Stimulated activated memory B cell treated with anti-CD40 and anti-IgM and Interleukin-4, amounts not matched to agents 10 μg/mL and 1 μg/mL and 100 μg/mL, for 72 hours (primary cell): ENCODE measurements around the gene NCAPD3.

Experiments used
- ATAC-seq: fragments of 150-1000 bp; cut with Tn5 transposase; 2 replicates; pipeline ENCODE4 v1.10.0; 2021
- H3K27ac Mint-ChIP-seq: one replicate; pipeline ENCODE4 v1.8.0; 2022; ENCODE audit warnings: mild to moderate bottlenecking, mixed read lengths
- H3K27me3 Mint-ChIP-seq: one replicate; pipeline ENCODE4 v1.8.0; 2022; ENCODE audit warnings: mixed read lengths
- H3K36me3 Mint-ChIP-seq: one replicate; pipeline ENCODE4 v1.8.0; 2022; ENCODE audit warnings: mixed read lengths
- H3K4me1 Mint-ChIP-seq: one replicate; pipeline ENCODE4 v1.8.0; 2022; ENCODE audit warnings: mixed read lengths
- H3K4me3 Mint-ChIP-seq: one replicate; pipeline ENCODE4 v1.8.0; 2022; ENCODE audit warnings: mild to moderate bottlenecking, moderate library complexity, mixed read lengths
- H3K9me3 Mint-ChIP-seq: one replicate; pipeline ENCODE4 v1.8.0; 2022; ENCODE audit warnings: mixed read lengths

Gene NCAPD3, protein sequence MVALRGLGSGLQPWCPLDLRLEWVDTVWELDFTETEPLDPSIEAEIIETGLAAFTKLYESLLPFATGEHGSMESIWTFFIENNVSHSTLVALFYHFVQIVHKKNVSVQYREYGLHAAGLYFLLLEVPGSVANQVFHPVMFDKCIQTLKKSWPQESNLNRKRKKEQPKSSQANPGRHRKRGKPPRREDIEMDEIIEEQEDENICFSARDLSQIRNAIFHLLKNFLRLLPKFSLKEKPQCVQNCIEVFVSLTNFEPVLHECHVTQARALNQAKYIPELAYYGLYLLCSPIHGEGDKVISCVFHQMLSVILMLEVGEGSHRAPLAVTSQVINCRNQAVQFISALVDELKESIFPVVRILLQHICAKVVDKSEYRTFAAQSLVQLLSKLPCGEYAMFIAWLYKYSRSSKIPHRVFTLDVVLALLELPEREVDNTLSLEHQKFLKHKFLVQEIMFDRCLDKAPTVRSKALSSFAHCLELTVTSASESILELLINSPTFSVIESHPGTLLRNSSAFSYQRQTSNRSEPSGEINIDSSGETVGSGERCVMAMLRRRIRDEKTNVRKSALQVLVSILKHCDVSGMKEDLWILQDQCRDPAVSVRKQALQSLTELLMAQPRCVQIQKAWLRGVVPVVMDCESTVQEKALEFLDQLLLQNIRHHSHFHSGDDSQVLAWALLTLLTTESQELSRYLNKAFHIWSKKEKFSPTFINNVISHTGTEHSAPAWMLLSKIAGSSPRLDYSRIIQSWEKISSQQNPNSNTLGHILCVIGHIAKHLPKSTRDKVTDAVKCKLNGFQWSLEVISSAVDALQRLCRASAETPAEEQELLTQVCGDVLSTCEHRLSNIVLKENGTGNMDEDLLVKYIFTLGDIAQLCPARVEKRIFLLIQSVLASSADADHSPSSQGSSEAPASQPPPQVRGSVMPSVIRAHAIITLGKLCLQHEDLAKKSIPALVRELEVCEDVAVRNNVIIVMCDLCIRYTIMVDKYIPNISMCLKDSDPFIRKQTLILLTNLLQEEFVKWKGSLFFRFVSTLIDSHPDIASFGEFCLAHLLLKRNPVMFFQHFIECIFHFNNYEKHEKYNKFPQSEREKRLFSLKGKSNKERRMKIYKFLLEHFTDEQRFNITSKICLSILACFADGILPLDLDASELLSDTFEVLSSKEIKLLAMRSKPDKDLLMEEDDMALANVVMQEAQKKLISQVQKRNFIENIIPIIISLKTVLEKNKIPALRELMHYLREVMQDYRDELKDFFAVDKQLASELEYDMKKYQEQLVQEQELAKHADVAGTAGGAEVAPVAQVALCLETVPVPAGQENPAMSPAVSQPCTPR (N-terminal part only)

DNA sequence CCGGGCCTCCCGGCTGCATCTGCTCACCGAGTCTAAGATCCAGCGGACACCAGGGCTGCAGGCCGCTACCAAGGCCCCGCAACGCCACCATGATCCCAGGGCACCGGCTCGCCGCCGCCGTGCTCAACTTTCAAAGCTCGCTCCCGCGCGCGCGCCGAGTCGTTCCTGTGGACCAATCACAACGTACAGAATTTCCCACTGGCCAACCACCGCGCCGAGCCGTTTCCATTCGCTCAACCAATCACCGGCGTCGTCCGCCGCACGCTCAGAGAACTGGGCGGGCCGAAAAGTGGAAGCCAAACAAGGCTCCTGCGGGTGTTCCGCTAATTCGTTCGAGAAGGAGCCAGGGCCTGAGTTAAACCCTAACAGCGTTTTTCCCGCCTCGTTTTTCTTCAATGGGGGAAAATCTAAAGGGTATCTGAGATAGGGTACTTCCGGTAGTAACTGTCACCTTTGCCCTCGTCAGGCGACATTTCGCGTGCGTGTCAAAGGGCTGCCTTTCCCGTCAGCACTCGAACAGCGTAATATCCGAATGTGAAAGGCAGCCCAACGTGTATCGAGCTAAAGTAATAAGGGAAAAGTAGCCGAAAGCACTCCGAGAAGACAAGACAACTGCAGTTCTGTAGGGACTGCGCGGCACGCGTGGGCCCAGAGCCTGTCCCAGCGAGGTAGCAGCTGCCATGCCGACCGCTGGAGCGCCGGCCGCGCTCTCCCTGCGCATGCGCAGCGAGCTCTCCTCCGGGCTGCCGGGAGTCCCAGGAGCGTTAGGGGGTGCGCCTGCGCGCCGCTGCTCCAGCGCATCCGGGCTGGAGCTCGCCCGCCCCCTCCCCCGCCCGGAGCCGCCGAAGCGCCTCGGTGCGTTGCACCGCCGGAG lies at the start of gene NCAPD3, which contains the start of gene VPS26B:
TSS of gene NCAPD3 (minus strand) at position 132 of the 874 bp plus-strand sequence. CDS start at position 91, 41 bp downstream.
TSS of gene VPS26B (plus strand) at position 836 of the 874 bp plus-strand sequence. CDS start 452 bp downstream, outside the sequence.
- H3K36me3 Mint-ChIP-seq = peaks cover 11% of the 10 kb centered on the region
- peak within 1 kb of the TSS; percentile 93 for H3K27ac Mint-ChIP-seq
- H3K4me3 Mint-ChIP-seq = peak within 1 kb of the TSS; percentile 88
- H3K27me3 Mint-ChIP-seq = peaks cover 14% of the 10 kb centered on the region
- peaks cover 59% of the 10 kb centered on the region for H3K4me1 Mint-ChIP-seq
- H3K9me3 Mint-ChIP-seq = no peaks in the 10 kb centered on the region
- peak; percentile 92 for ATAC-seq

DNA sequence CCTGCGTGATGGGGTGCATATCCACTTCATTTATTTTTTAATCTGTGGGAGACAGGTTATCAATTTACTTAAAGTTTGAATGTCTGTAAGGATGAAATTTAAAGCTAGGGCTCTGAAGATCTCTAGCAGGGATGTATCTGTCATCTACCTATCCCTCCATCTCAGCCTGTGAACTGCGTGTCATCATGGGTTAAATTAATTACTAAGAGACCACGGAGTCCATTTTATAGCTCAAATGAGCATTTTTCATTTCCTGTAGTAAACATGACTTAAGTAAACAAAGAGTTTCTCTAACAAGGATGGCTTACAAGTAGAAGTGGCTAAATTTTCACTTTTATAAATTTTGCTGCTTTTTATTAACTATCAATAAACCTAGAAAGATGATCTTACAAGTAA lies 49.5 kb upstream of the NCAPD3 start:
- Mint-ChIP-seq H3K36me3 (no peaks in the 10 kb centered on the region), H3K27me3 (peaks cover 75% of the 10 kb centered on the region), H3K4me1 (peaks cover 26% of the 10 kb centered on the region), H3K9me3 (no peaks in the 10 kb centered on the region), H3K4me3 (no peak overlapping the region), H3K27ac (no peak overlapping the region)
- no peak for ATAC-seq

DNA sequence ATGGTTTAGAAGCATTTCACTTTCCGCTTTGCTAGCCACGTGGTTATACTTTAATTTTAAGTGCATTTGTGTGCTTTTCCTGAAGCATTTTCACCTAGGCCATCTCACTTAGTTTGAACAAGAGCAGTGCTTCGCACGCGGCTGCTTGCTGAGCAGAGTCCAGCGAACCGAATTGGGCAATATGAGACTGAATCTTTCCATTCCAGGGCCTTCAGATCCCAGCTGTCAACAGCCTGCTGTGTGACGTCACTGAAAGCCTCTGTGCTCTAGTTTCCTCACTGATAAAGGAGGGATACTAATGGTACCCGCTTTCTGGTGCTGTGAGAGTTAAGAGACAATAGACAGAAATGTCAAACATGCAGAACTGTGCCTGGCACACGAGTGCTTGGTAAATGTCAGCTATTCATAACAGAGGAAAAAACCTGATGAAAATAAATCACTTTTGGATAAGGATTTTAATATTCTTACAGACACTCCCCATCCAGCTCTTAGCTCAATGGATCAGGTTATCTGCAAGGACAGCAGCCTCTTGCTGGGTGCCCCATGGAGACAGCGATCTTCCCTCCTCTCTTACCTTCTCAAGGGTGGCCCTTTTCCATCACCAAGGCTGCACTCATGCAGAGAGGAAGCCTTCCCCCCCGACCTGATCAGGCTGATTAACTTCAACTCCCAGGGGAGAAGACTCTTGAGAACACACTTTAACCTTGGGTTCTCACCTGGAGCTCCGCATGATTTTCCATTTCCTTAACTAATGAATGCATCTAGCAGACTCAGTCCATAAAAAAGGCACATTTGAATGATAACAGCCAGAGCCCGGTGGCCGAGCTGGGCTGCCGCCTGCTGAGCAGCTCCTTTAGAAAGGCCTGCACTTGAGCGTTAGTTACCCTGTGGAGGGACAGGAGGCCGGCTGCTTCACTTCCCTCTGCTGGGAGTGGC lies 48.9 kb upstream of the NCAPD3 start:
- no peak overlapping the region for H3K4me3 Mint-ChIP-seq
- no peak for ATAC-seq
- peaks cover 75% of the 10 kb centered on the region for H3K27me3 Mint-ChIP-seq
- no peaks in the 10 kb centered on the region for H3K36me3 Mint-ChIP-seq
- no peak overlapping the region for H3K27ac Mint-ChIP-seq
- H3K4me1 Mint-ChIP-seq = peaks cover 26% of the 10 kb centered on the region
- H3K9me3 Mint-ChIP-seq = no peaks in the 10 kb centered on the region

DNA sequence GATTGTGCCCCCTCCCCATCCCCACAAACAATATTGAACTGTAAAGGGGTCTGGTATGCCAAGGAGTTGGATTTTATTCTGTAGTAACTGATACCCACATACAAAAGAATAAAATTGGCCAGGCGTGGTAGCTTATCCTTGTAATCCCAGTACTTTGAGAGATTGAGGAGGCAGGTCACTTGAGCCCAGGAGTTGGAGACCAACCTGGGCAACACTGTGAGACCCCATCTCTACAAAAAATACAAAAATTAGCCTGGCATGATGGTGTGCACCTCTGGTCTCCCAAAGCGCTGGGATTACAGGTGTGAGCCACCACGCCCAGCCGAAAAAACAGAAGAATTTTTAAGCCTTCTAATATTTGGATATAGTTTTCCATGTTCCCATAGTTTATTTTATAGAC lies 48.2 kb upstream of the NCAPD3 start:
- no peak for ATAC-seq
- no peaks in the 10 kb centered on the region for H3K36me3 Mint-ChIP-seq
- no peaks in the 10 kb centered on the region for H3K9me3 Mint-ChIP-seq
- no peak overlapping the region for H3K27ac Mint-ChIP-seq
- no peak overlapping the region for H3K4me3 Mint-ChIP-seq
- H3K27me3 Mint-ChIP-seq = peaks cover 68% of the 10 kb centered on the region
- H3K4me1 Mint-ChIP-seq = peaks cover 20% of the 10 kb centered on the region

DNA sequence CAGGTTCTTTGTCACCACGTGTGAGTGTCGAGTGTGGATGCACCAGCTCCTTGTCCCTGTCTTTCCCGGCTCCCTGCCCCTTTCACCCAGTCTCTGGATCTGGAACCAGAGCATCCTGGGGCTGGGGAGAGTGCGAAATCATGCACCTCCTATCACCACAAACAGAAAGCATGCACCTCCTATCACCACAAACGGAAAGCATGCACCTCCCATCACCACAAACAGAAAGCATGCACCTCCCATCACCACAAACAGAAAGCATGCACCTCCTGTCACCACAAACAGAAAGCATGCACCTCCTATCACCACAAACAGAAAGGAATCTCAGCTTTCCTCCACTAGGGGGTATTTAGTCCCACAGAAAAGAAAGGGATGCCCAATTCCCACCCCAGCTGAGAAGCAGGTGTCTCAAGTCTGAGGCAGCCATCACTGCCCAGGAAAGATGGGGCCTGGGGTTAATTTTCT lies 46.5 kb upstream of the NCAPD3 start:
- ATAC-seq = no peak

DNA sequence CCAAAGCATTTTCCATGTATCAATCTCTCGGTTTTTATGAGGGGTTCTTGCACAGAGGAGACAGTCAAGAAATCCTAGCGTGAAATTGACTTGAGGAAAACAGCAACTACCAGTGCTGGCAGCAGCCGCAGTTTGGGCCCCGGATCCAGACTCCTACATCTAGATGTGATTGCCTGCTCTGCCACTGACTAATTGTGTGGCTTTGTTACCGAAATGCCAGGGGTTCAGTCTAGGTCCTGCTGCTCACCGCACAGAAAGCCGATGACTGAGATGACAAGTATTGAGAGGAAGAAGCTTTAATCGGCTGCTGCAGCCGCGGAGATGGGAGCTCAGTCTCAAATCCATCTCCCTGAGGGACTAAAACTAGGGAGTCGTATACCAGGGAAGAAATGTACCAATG lies 44.2 kb upstream of the NCAPD3 start:
- no peaks in the 10 kb centered on the region for H3K9me3 Mint-ChIP-seq
- H3K4me3 Mint-ChIP-seq = no peak overlapping the region
- peaks cover 6% of the 10 kb centered on the region for H3K36me3 Mint-ChIP-seq
- H3K4me1 Mint-ChIP-seq = peaks cover 5% of the 10 kb centered on the region
- H3K27me3 Mint-ChIP-seq = peaks cover 46% of the 10 kb centered on the region
- no peak for ATAC-seq
- no peak overlapping the region for H3K27ac Mint-ChIP-seq

More for the DNA sequence above, 46.5 kb upstream of the NCAPD3 start:
- Mint-ChIP-seq H3K27ac (no peak overlapping the region), H3K4me1 (peaks cover 10% of the 10 kb centered on the region), H3K9me3 (no peaks in the 10 kb centered on the region), H3K27me3 (peaks cover 54% of the 10 kb centered on the region), H3K4me3 (no peak overlapping the region), H3K36me3 (no peaks in the 10 kb centered on the region)

DNA sequence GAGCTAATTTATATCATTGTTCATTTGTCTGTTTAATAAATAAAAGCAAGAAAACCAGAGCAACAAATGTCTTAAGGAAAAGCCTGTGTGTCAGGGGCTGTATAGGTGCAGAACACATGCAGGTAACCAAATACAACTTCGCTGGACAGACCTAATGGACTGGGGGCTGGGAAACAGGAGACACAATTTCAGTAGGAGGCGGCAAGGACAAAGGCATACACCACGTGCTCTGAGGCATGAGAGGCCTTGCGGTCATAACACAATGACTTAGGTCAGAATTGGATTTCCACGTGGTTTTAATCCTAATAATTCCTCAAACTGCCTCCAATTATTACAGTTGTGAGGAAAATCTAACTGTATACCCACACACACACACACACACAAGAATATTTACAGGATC lies 43.7 kb upstream of the NCAPD3 start:
- Mint-ChIP-seq H3K36me3 (peaks cover 9% of the 10 kb centered on the region), H3K4me1 (no peaks in the 10 kb centered on the region), H3K4me3 (no peak overlapping the region), H3K27me3 (peaks cover 41% of the 10 kb centered on the region), H3K27ac (no peak overlapping the region), H3K9me3 (no peaks in the 10 kb centered on the region)
- ATAC-seq = no peak

DNA sequence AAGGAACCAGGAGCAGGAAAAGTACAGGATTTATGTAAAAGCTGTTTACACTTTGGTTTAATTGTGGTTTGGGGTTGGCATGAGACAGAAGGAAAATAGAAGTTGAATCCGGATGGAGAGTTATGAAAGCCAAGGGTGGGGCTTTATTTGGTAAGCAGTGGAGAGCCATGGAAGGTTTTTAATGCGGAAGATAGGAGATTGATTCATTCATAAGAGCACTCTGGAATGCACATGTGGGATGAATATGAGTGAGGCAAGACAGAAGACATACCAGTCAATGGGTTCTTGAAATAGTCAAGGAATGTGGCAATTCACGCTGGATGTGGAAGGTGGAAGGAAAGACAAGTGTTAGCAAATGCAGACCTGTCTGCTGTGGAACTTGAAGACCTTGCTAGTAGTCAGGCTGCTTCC lies 43.1 kb upstream of the NCAPD3 start:
- Mint-ChIP-seq H3K36me3 (peaks cover 16% of the 10 kb centered on the region), H3K4me3 (no peak overlapping the region), H3K9me3 (no peaks in the 10 kb centered on the region), H3K27me3 (peaks cover 35% of the 10 kb centered on the region), H3K27ac (no peak overlapping the region), H3K4me1 (no peaks in the 10 kb centered on the region)
- ATAC-seq = no peak

DNA sequence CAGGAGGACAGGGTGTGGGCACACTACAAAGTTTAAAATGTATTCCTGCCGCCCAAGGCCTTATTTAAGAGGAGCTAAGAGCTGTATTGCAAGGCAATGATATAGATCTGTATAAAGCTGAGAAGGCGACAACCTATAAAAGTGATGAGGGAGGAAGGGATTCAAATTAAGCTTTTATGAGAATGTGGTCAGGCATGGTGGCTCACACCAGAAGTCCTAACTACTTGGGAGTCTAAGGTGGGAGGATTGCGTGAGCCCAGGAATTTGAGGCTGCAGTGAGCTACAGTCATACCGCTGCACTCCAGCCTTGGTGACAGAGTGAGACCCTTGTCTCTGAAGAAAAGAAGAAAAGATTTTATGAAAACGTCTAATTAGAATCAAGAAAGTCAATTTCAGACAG lies 42.7 kb upstream of the NCAPD3 start:
- H3K4me1 Mint-ChIP-seq = no peaks in the 10 kb centered on the region
- no peak overlapping the region for H3K4me3 Mint-ChIP-seq
- H3K27ac Mint-ChIP-seq = no peak overlapping the region
- ATAC-seq = no peak
- H3K27me3 Mint-ChIP-seq = peaks cover 31% of the 10 kb centered on the region
- H3K36me3 Mint-ChIP-seq = peaks cover 18% of the 10 kb centered on the region
- no peaks in the 10 kb centered on the region for H3K9me3 Mint-ChIP-seq

DNA sequence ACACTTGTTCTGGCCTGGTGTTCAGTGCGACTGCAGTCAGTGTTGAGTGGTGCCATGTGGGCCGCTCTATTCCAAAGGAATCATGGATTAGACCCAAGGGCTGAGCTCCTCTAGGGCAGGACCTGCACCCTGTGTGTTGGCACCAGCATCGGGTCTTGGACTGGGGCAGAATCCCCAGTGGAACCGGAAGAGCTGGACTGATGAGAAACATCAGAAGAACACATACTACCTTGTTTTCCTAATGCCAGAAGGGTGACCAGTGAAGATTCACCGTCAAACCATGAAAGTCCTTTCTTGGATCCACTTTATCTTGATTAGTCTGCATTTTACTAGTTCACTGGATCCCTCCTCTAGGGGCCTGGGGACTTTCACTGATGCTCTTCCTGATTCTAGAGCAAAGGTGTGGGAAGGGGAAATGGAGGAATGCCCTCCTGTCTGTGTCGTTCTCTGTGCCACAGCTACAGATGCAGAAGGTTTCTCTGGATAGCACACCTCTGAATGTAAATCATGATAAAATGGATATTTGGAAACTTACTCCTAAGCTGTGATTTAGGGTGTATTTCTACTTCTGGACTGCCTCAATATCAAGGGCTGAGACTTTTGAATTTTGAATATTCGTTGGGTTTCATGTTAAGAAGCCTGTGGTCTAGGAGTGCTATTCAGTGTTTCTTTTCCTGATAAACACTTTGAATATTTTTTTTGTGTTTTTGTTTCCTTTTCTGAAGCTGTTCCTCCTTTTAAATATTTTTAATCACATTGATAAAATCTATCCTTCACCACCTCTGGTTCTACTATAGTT lies 41.4 kb upstream of the NCAPD3 start:
- no peaks in the 10 kb centered on the region for H3K9me3 Mint-ChIP-seq
- no peak for ATAC-seq
- peaks cover 18% of the 10 kb centered on the region for H3K27me3 Mint-ChIP-seq
- H3K4me3 Mint-ChIP-seq = no peak overlapping the region
- H3K27ac Mint-ChIP-seq = no peak overlapping the region
- H3K4me1 Mint-ChIP-seq = peaks cover 6% of the 10 kb centered on the region
- H3K36me3 Mint-ChIP-seq = peaks cover 25% of the 10 kb centered on the region

DNA sequence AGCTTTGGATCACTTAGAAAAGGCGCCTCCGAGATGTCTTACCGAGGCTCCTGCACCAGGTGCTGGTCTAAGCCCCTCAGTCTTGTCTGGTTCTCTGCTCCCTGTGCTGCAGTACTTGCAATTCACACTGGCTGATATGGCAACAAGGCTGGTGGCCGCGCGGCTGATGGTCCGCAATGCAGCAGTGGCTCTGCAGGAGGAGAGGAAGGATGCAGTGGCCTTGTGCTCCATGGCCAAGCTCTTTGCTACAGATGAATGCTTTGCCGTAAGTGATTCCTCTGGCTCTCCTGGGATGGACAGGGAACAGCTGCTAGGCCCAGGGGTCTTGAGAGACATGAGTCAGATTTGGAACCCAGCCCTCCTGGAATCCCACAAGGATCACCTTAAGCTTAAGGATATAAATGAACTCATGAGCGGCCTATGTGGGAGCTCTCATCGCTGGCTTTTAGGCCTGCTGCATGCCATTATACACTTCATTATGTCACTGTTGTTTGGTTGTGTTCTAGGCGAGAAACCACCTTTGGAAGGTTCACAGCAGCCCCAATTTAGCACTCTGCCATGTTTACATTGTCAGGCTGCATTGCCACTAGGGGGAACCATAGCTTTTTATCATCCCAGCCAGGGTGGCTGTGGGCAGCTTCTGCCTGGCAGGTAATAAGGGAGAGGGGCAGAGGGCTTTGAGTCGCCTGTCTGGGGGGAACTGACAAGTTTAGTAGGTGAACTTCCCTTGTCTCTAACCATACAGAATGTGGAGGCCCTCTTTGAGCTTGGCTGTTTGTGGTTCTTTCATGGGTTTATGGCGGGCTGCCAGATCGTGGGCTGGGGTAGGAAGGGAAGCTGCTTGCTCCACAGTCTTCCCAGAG lies 38.1 kb upstream of the NCAPD3 start:
- H3K4me1 Mint-ChIP-seq = peaks cover 6% of the 10 kb centered on the region
- no peak for ATAC-seq
- H3K27me3 Mint-ChIP-seq = no peaks in the 10 kb centered on the region
- no peak overlapping the region for H3K27ac Mint-ChIP-seq
- H3K36me3 Mint-ChIP-seq = peaks cover 45% of the 10 kb centered on the region
- no peaks in the 10 kb centered on the region for H3K9me3 Mint-ChIP-seq
- no peak overlapping the region for H3K4me3 Mint-ChIP-seq

DNA sequence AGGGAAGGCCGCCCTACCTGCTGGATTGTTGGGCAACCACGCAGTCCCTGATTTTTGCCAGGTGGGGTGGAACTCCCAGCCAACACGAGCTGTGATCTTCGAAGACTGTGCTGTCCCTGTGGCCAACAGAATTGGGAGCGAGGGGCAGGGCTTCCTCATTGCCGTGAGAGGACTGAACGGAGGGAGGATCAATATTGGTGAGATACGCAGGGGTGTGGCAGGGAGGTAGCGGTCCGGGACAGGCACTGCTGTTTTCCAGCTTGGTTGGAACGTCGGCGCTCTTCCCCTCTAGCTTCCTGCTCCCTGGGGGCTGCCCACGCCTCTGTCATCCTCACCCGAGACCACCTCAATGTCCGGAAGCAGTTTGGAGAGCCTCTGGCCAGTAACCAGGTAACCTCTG lies 37.2 kb upstream of the NCAPD3 start:
- H3K36me3 Mint-ChIP-seq = peaks cover 45% of the 10 kb centered on the region
- H3K27me3 Mint-ChIP-seq = no peaks in the 10 kb centered on the region

More for the DNA sequence above, 37.2 kb upstream of the NCAPD3 start:
- Mint-ChIP-seq H3K4me3 (no peak overlapping the region), H3K27ac (no peak overlapping the region), H3K9me3 (no peaks in the 10 kb centered on the region), H3K4me1 (peaks cover 9% of the 10 kb centered on the region)
- ATAC-seq = no peak
